Cardiac septum (tissue), 1 donor: ENCODE data around the gene TDRD12. TPM values are rescaled to one million over a fixed set of nuclear protein-coding genes. Genes with fewer than 3 reads are reported as not detected.

ENCODE experiments used
- DNase-seq: peaks from one replicate; pipeline ENCODE4 v3.0.0-alpha.2; 2020; ENCODE audit warnings: low spot score
- intact Hi-C: fragments of 100-400 bp; cut with DNase I; formaldehyde crosslinking; loops from one replicate; pipeline ENCODE4 v1.14.0; 2022
- long read RNA-seq: library from polyadenylated mRNA; unstranded; transcript quantifications from one replicate; pipeline ENCODE4 v2.0.0, GENCODE V29; 2021
- total RNA-seq: library from RNA; stranded (reverse); fragmentation: NEBNext Ultra II Directional; extraction: Animal tissue kit (Norgen Biotek cat#: 25700); gene quantifications from one replicate; pipeline ENCODE4 v1.2.1, GENCODE V29; 2021
- donor health status: DM: no; HTN: no; CAD: no.

TDRD12 gene, protein sequence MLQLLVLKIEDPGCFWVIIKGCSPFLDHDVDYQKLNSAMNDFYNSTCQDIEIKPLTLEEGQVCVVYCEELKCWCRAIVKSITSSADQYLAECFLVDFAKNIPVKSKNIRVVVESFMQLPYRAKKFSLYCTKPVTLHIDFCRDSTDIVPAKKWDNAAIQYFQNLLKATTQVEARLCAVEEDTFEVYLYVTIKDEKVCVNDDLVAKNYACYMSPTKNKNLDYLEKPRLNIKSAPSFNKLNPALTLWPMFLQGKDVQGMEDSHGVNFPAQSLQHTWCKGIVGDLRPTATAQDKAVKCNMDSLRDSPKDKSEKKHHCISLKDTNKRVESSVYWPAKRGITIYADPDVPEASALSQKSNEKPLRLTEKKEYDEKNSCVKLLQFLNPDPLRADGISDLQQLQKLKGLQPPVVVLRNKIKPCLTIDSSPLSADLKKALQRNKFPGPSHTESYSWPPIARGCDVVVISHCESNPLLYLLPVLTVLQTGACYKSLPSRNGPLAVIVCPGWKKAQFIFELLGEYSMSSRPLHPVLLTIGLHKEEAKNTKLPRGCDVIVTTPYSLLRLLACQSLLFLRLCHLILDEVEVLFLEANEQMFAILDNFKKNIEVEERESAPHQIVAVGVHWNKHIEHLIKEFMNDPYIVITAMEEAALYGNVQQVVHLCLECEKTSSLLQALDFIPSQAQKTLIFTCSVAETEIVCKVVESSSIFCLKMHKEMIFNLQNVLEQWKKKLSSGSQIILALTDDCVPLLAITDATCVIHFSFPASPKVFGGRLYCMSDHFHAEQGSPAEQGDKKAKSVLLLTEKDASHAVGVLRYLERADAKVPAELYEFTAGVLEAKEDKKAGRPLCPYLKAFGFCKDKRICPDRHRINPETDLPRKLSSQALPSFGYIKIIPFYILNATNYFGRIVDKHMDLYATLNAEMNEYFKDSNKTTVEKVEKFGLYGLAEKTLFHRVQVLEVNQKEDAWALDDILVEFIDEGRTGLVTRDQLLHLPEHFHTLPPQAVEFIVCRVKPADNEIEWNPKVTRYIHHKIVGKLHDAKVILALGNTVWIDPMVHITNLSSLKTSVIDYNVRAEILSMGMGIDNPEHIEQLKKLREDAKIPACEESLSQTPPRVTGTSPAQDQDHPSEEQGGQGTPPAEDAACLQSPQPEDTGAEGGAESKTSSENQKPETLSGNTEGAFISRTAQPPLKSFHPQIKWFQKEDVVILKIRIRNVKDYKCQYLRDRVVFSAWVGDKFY (N-terminal part only)
- total RNA-seq: 0.16 TPM
- long read RNA-seq, partial matches to known transcripts: 0 of 1 reads
- long read RNA-seq, other reads (novel, unspliced or antisense): 1 of 1 reads

- DNase-seq: no peak
- intact Hi-C loops: no loop called here
Measured at GRCh38 chr19:32719611-32720059, at the start of gene TDRD12. Gene TDRD12, plus strand, starts transcription at chr19:32719767. Its CDS starts 306 bp downstream, at chr19:32720073.

GRCh38 chr19:32671883-32672593 is 47.5 kb upstream of the TDRD12 start:
- intact Hi-C loops: no loop called here
- DNase-seq: no peak

GRCh38 chr19:32672841-32673240 is 46.7 kb upstream of the TDRD12 start:
- intact Hi-C loops: no loop called here

GRCh38 chr19:32673573-32673972 is 46.0 kb upstream of the TDRD12 start:
- intact Hi-C loops: no loop called here
- no peak for DNase-seq

More at GRCh38 chr19:32672841-32673240, 46.7 kb upstream of the TDRD12 start:
- DNase-seq: no peak

GRCh38 chr19:32674153-32674930 is 45.2 kb upstream of the TDRD12 start:
- intact Hi-C loops: loop anchor here (2.0 kb wide), 1 partner anchor 16 kb away; the partner anchor contains the start of gene NUDT19

DNA sequence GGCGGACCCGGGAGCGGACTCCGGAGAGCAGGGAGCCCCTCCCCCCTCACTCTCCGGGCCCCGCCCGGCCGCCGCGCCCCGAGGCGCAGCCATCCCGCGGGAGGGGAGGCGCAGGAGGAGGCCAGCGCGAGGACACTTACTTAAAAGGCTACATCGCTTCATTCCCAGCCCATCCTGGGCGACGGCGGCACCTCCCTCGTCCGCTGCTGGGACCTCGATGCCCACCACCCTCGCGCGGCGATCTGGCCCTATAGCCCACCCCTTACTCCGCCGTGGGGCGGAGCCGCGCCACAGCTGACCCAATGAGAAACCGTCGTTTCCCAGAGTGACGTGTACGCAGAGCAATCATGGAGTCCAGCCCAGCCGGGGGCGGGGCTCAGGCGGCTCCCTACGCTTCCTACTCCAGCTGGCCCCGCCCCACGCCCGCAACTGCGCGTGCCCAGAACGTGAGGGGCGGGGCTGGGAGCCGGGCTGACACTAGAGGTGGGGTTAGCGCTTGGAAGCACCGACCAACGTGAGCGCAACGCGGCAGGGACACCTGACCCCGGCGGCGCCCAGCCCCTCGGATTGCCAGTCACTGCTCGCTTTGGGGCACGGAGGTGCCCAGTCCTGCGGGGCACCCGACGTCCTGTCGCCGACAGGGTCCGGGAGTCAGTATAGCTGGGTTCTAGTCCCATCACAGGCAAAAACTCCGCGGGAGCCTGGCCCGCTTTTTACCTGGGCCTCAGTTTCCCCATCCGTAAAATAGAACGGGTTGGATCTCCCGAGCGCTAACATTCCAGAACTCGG is 44.4 kb upstream of the TDRD12 start, which contains the start of gene ANKRD27:
Gene ANKRD27 (minus strand): TSS at position 250 of the 789 bp plus-strand sequence. CDS start 16,165 bp downstream, outside the sequence.
- intact Hi-C loops: loop anchor here (2.0 kb wide), 1 partner anchor 16 kb away; the partner anchor contains the start of gene NUDT19
- DNase-seq: peak; percentile 99

More at GRCh38 chr19:32674153-32674930, 45.2 kb upstream of the TDRD12 start:
- DNase-seq: no peak

GRCh38 chr19:32675720-32676185 is 43.8 kb upstream of the TDRD12 start, which contains the start of gene RGS9BP:
Gene RGS9BP, plus strand, starts transcription at chr19:32675848. Its CDS starts 416 bp downstream, at chr19:32676264.
- peak; percentile 88 for DNase-seq
- intact Hi-C loops: loop anchor here (2.0 kb wide), 1 partner anchor 15 kb away; the partner anchor contains the start of gene NUDT19

DNA sequence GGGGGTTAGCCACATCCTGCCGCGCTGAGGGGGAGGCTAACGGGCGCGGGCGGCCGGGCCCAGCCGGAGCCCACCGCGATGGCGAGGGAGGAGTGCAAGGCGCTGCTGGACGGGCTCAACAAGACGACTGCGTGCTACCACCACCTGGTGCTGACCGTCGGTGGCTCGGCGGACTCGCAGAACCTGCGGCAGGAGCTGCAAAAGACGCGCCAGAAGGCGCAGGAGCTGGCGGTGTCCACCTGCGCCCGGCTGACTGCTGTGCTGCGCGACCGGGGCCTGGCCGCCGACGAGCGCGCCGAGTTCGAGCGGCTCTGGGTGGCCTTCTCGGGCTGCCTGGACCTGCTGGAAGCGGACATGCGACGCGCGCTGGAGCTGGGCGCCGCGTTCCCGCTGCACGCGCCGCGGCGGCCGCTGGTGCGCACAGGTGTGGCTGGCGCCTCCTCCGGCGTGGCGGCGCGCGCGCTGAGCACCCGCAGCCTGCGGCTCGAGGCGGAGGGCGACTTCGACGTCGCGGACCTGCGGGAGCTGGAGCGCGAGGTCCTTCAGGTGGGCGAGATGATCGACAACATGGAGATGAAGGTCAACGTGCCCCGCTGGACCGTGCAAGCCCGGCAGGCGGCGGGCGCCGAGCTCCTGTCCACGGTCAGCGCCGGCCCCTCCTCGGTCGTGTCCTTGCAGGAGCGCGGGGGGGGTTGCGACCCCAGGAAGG is 43.2 kb upstream of the TDRD12 start:
- no peak for DNase-seq
- intact Hi-C loops: no loop called here

- intact Hi-C loops: no loop called here
Measured at GRCh38 chr19:32676895-32677359, 42.6 kb upstream of the TDRD12 start.

DNA sequence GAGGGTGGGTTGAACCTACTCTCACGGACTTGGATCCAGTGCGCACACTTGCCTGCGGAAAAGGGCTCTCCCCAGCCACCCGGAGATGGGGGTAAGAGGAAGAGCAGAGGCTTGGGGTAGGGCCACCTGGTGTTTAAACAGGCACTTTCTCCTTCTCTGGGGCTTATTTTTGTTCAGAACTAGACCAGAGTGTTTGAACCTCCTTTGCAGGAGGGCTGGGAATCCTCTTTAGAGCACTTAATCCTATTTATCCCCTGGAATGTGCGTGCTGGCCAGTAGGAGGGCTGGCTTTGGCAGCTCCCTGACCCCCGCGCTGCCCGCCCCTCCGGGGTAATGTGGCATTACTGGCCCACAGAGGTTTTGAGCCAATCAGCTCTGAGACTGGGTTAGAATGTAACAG is 41.9 kb upstream of the TDRD12 start:
- intact Hi-C loops: no loop called here
- no peak for DNase-seq

More at GRCh38 chr19:32676895-32677359, 42.6 kb upstream of the TDRD12 start:
- no peak for DNase-seq

GRCh38 chr19:32680986-32681385 is 38.6 kb upstream of the TDRD12 start:
- DNase-seq: no peak
- intact Hi-C loops: no loop called here

GRCh38 chr19:32682317-32682716 is 37.2 kb upstream of the TDRD12 start:
- intact Hi-C loops: no loop called here
- DNase-seq: no peak

GRCh38 chr19:32686847-32687475 is 32.6 kb upstream of the TDRD12 start:
- no peak for DNase-seq
- intact Hi-C loops: no loop called here

GRCh38 chr19:32687681-32688080 is 31.9 kb upstream of the TDRD12 start:
- intact Hi-C loops: no loop called here
- DNase-seq: no peak

GRCh38 chr19:32688311-32688710 is 31.3 kb upstream of the TDRD12 start:
- no peak for DNase-seq
- intact Hi-C loops: no loop called here
